ENCODE results near the gene NUMBL.

The NUMBL gene

GRCh38 chr19:40726279-40726678 lies 35.8 kb upstream of the NUMBL start:
- WGBS (ENCODE audit: extremely low coverage, insufficient coverage, insufficient read length) = no CpG with 5 or more reads among the region's 4 CpGs
- Histone ChIP-seq H4K12ac (ENCODE audit: low read depth, low read length) (no peak overlapping the region), H2BK120ac (ENCODE audit: insufficient read depth, low read length, poor library complexity) (no peak overlapping the region), H2AFZ (ENCODE audit: insufficient read depth, low read length, poor library complexity) (no peak overlapping the region), H2BK12ac (ENCODE audit: low read length) (no peak overlapping the region), H3K4me3 (ENCODE audit: low read depth, low read length) (no peak overlapping the region), H3K18ac (ENCODE audit: low read length) (no peak overlapping the region), H3K79me2 (ENCODE audit: control insufficient read depth, insufficient read depth, low read length, poor library complexity) (peaks cover 1% of the 10 kb centered on the region), H3K27me3 (ENCODE audit: insufficient read depth, low read length) (no peaks in the 10 kb centered on the region), H3K23ac (ENCODE audit: low read length) (no peak overlapping the region), H4K8ac (ENCODE audit: low read depth, low read length) (no peak overlapping the region), H2AK5ac (ENCODE audit: low read length) (no peak overlapping the region), H3K36me3 (ENCODE audit: control insufficient read depth in 1 of 2, insufficient read depth in 2 of 2, low read length in 2 of 2) (peaks cover 58 to 69% of the 10 kb centered on the region in 2 experiments), H3K9me3 (ENCODE audit: insufficient read depth, low read depth, low read length) (no peaks in the 10 kb centered on the region), H2BK5ac (ENCODE audit: low read depth, low read length, poor library complexity) (no peak overlapping the region), H3K4me1 (ENCODE audit: control insufficient read depth in 1 of 2, insufficient read depth in 2 of 2, low read length in 2 of 2) (no peaks in the 10 kb centered on the region), H3K4ac (ENCODE audit: low read depth, low read length) (no peak overlapping the region), H3K79me1 (ENCODE audit: low read length) (no peaks in the 10 kb centered on the region), H3K9ac (ENCODE audit: low read length) (no peak overlapping the region), H3K14ac (ENCODE audit: low read length) (no peak overlapping the region), H4K91ac (ENCODE audit: low read depth, low read length) (no peak overlapping the region), H3K4me2 (ENCODE audit: low read length) (no peak overlapping the region), H3K27ac (ENCODE audit: low read depth, low read length) (no peak overlapping the region)
- no peak for DNase-seq

- Histone ChIP-seq H3K14ac (ENCODE audit: low read length) (no peak overlapping the region), H2AK5ac (ENCODE audit: low read length) (no peak overlapping the region), H2BK120ac (ENCODE audit: insufficient read depth, low read length, poor library complexity) (no peak overlapping the region), H2AFZ (ENCODE audit: insufficient read depth, low read length, poor library complexity) (no peak overlapping the region), H4K8ac (ENCODE audit: low read depth, low read length) (no peak overlapping the region), H3K9me3 (ENCODE audit: insufficient read depth, low read depth, low read length) (no peaks in the 10 kb centered on the region), H4K12ac (ENCODE audit: low read depth, low read length) (no peak overlapping the region), H3K4me3 (ENCODE audit: low read depth, low read length) (no peak overlapping the region), H3K27me3 (ENCODE audit: insufficient read depth, low read length) (no peaks in the 10 kb centered on the region), H3K4ac (ENCODE audit: low read depth, low read length) (no peak overlapping the region), H2BK5ac (ENCODE audit: low read depth, low read length, poor library complexity) (no peak overlapping the region), H3K23ac (ENCODE audit: low read length) (no peak overlapping the region), H3K79me1 (ENCODE audit: low read length) (no peaks in the 10 kb centered on the region), H3K18ac (ENCODE audit: low read length) (peak overlapping the region; percentile 33), H3K9ac (ENCODE audit: low read length) (no peak overlapping the region), H3K36me3 (ENCODE audit: control insufficient read depth in 1 of 2, insufficient read depth in 2 of 2, low read length in 2 of 2) (peaks cover 52 to 56% of the 10 kb centered on the region in 2 experiments), H4K91ac (ENCODE audit: low read depth, low read length) (no peak overlapping the region), H3K27ac (ENCODE audit: low read depth, low read length) (no peak overlapping the region), H3K4me2 (ENCODE audit: low read length) (no peak overlapping the region), H2BK12ac (ENCODE audit: low read length) (no peak overlapping the region), H3K4me1 (ENCODE audit: control insufficient read depth in 1 of 2, insufficient read depth in 2 of 2, low read length in 2 of 2) (peaks cover 3 to 5% of the 10 kb centered on the region in 2 experiments), H3K79me2 (ENCODE audit: control insufficient read depth, insufficient read depth, low read length, poor library complexity) (peaks cover 8% of the 10 kb centered on the region)
- DNase-seq = no peak
- WGBS (ENCODE audit: extremely low coverage, insufficient coverage, insufficient read length) = no CpG with 5 or more reads among the region's 3 CpGs
These were observed 34.4 kb upstream of the NUMBL start for GRCh38 chr19:40724855-40725254.

- WGBS (ENCODE audit: extremely low coverage, insufficient coverage, insufficient read length) = no CpG with 5 or more reads among the region's 4 CpGs
- Histone ChIP-seq H3K4me2 (ENCODE audit: low read length) (no peak overlapping the region), H3K23ac (ENCODE audit: low read length) (no peak overlapping the region), H3K79me2 (ENCODE audit: control insufficient read depth, insufficient read depth, low read length, poor library complexity) (peaks cover 11% of the 10 kb centered on the region), H3K4me3 (ENCODE audit: low read depth, low read length) (no peak overlapping the region), H2AFZ (ENCODE audit: insufficient read depth, low read length, poor library complexity) (no peak overlapping the region), H3K79me1 (ENCODE audit: low read length) (peaks cover 3% of the 10 kb centered on the region), H3K14ac (ENCODE audit: low read length) (no peak overlapping the region), H3K36me3 (ENCODE audit: control insufficient read depth in 1 of 2, insufficient read depth in 2 of 2, low read length in 2 of 2) (peaks cover 48 to 51% of the 10 kb centered on the region in 2 experiments), H2AK5ac (ENCODE audit: low read length) (no peak overlapping the region), H3K9me3 (ENCODE audit: insufficient read depth, low read depth, low read length) (no peaks in the 10 kb centered on the region), H3K18ac (ENCODE audit: low read length) (no peak overlapping the region), H2BK120ac (ENCODE audit: insufficient read depth, low read length, poor library complexity) (no peak overlapping the region), H2BK12ac (ENCODE audit: low read length) (no peak overlapping the region), H3K27ac (ENCODE audit: low read depth, low read length) (no peak overlapping the region), H3K4me1 (ENCODE audit: control insufficient read depth in 1 of 2, insufficient read depth in 2 of 2, low read length in 2 of 2) (peaks cover 5 to 7% of the 10 kb centered on the region in 2 experiments), H4K91ac (ENCODE audit: low read depth, low read length) (no peak overlapping the region), H3K4ac (ENCODE audit: low read depth, low read length) (no peak overlapping the region), H4K12ac (ENCODE audit: low read depth, low read length) (no peak overlapping the region), H3K9ac (ENCODE audit: low read length) (no peak overlapping the region), H3K27me3 (ENCODE audit: insufficient read depth, low read length) (no peaks in the 10 kb centered on the region), H2BK5ac (ENCODE audit: low read depth, low read length, poor library complexity) (no peak overlapping the region), H4K8ac (ENCODE audit: low read depth, low read length) (no peak overlapping the region)
- no peak for DNase-seq
These were observed 33.9 kb upstream of the NUMBL start for GRCh38 chr19:40724315-40724714.

- Histone ChIP-seq H3K4me2 (ENCODE audit: low read length) (no peak overlapping the region), H4K91ac (ENCODE audit: low read depth, low read length) (no peak overlapping the region), H3K27me3 (ENCODE audit: insufficient read depth, low read length) (no peaks in the 10 kb centered on the region), H3K4me1 (ENCODE audit: control insufficient read depth in 1 of 2, insufficient read depth in 2 of 2, low read length in 2 of 2) (peaks cover 5 to 7% of the 10 kb centered on the region in 2 experiments), H2AFZ (ENCODE audit: insufficient read depth, low read length, poor library complexity) (no peak overlapping the region), H3K4me3 (ENCODE audit: low read depth, low read length) (no peak overlapping the region), H2BK12ac (ENCODE audit: low read length) (no peak overlapping the region), H3K23ac (ENCODE audit: low read length) (no peak overlapping the region), H2AK5ac (ENCODE audit: low read length) (no peak overlapping the region), H2BK5ac (ENCODE audit: low read depth, low read length, poor library complexity) (no peak overlapping the region), H3K18ac (ENCODE audit: low read length) (no peak overlapping the region), H3K79me1 (ENCODE audit: low read length) (peaks cover 5% of the 10 kb centered on the region), H3K4ac (ENCODE audit: low read depth, low read length) (peak overlapping the region; percentile 0), H3K9ac (ENCODE audit: low read length) (no peak overlapping the region), H3K27ac (ENCODE audit: low read depth, low read length) (no peak overlapping the region), H4K8ac (ENCODE audit: low read depth, low read length) (no peak overlapping the region), H3K79me2 (ENCODE audit: control insufficient read depth, insufficient read depth, low read length, poor library complexity) (peaks cover 14% of the 10 kb centered on the region), H2BK120ac (ENCODE audit: insufficient read depth, low read length, poor library complexity) (no peak overlapping the region), H3K36me3 (ENCODE audit: control insufficient read depth in 1 of 2, insufficient read depth in 2 of 2, low read length in 2 of 2) (peaks cover 43 to 46% of the 10 kb centered on the region in 2 experiments), H3K9me3 (ENCODE audit: insufficient read depth, low read depth, low read length) (no peaks in the 10 kb centered on the region), H4K12ac (ENCODE audit: low read depth, low read length) (no peak overlapping the region), H3K14ac (ENCODE audit: low read length) (no peak overlapping the region)
- no peak for DNase-seq
- WGBS (ENCODE audit: extremely low coverage, insufficient coverage, insufficient read length) = no CpG with 5 or more reads among the region's 5 CpGs
These were observed 33.3 kb upstream of the NUMBL start for GRCh38 chr19:40723661-40724254.

Data from trophoblast cell (in vitro differentiated cells and primary cell).